ENCODE data around the gene COL4A2.
"Not testable (repeated sequence)": the region's sequence is repeated elsewhere in the genome, so short reads cannot be mapped to it uniquely, and the experiment has no call there.

COL4A2 gene

GRCh38 chr13:110483386-110483968 lies 176.4 kb downstream of the COL4A2 start:
- no peak for DNase-seq

GRCh38 chr13:110484290-110485048 lies 177.4 kb downstream of the COL4A2 start:
- DNase-seq: no peak

- no peak for DNase-seq
Measured at GRCh38 chr13:110485604-110486003, 178.5 kb downstream of the COL4A2 start.

GRCh38 chr13:110486061-110486715 lies 179.1 kb downstream of the COL4A2 start:
- DNase-seq: no peak

GRCh38 chr13:110486880-110487279 lies 179.8 kb downstream of the COL4A2 start:
- not testable (repeated sequence) for DNase-seq

- DNase-seq: no peak
Measured at GRCh38 chr13:110490009-110490770, 183.1 kb downstream of the COL4A2 start.

GRCh38 chr13:110491869-110492678 lies 185.0 kb downstream of the COL4A2 start:
- no peak for DNase-seq

GRCh38 chr13:110492679-110493593 lies 185.9 kb downstream of the COL4A2 start:
- DNase-seq: no peak

- no peak for DNase-seq
Measured at GRCh38 chr13:110493613-110494012, 186.5 kb downstream of the COL4A2 start.

- no peak for DNase-seq
Measured at GRCh38 chr13:110495376-110495775, 188.3 kb downstream of the COL4A2 start.

GRCh38 chr13:110495881-110496280 lies 188.8 kb downstream of the COL4A2 start:
- no peak for DNase-seq

- no peak for DNase-seq
Measured at GRCh38 chr13:110496281-110496680, 189.2 kb downstream of the COL4A2 start.

- DNase-seq: no peak
Measured at GRCh38 chr13:110497003-110497402, 189.9 kb downstream of the COL4A2 start.

GRCh38 chr13:110497896-110498295 lies 190.8 kb downstream of the COL4A2 start:
- not testable (repeated sequence) for DNase-seq

GRCh38 chr13:110498327-110498726 lies 191.2 kb downstream of the COL4A2 start:
- no peak for DNase-seq

- DNase-seq: no peak
Measured at GRCh38 chr13:110498765-110499164, 191.7 kb downstream of the COL4A2 start.

- peak in 1 of 2 experiments; percentile 20 for DNase-seq
Measured at GRCh38 chr13:110499621-110500281, 192.7 kb downstream of the COL4A2 start.

GRCh38 chr13:110500341-110500740 lies 193.3 kb downstream of the COL4A2 start:
- no peak for DNase-seq

- DNase-seq: no peak
Measured at GRCh38 chr13:110501188-110501587, 194.1 kb downstream of the COL4A2 start.

- peak in 1 of 2 experiments; percentile 42 for DNase-seq
Measured at GRCh38 chr13:110503037-110503901, 196.2 kb downstream of the COL4A2 start.
